HG02981 (cell line): ENCODE results near the gene KLHDC4.

Experiments
- ATAC-seq: cut with Tn5 transposase; IDR thresholded peaks from one replicate; pipeline ENCODE4 v1.9.1; 2021; ENCODE audit warnings: mild to moderate bottlenecking, moderate library complexity; ENCODE audit not compliant: unreplicated experiment

Gene KLHDC4

DNA sequence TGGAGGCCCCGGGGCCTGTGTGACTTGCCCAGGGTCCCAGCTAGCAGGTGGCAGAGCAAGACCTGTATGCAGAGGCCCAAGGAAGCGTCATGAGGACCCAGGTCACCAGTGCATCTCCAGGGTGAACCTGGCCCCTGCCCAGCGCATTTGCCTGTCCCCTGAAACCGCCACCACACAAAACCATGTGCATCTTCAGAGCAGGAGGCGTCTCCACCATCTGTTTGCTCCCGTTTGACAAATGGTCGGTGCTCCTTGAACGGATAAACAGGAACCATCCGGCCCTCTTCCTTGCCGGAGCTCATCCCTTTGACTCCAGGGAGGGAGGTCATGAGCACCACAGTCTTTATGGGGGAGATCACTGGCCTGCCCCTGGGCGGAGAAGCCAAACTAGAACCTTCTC is 101.0 kb downstream of the KLHDC4 start:
- ATAC-seq, result no peak

DNA sequence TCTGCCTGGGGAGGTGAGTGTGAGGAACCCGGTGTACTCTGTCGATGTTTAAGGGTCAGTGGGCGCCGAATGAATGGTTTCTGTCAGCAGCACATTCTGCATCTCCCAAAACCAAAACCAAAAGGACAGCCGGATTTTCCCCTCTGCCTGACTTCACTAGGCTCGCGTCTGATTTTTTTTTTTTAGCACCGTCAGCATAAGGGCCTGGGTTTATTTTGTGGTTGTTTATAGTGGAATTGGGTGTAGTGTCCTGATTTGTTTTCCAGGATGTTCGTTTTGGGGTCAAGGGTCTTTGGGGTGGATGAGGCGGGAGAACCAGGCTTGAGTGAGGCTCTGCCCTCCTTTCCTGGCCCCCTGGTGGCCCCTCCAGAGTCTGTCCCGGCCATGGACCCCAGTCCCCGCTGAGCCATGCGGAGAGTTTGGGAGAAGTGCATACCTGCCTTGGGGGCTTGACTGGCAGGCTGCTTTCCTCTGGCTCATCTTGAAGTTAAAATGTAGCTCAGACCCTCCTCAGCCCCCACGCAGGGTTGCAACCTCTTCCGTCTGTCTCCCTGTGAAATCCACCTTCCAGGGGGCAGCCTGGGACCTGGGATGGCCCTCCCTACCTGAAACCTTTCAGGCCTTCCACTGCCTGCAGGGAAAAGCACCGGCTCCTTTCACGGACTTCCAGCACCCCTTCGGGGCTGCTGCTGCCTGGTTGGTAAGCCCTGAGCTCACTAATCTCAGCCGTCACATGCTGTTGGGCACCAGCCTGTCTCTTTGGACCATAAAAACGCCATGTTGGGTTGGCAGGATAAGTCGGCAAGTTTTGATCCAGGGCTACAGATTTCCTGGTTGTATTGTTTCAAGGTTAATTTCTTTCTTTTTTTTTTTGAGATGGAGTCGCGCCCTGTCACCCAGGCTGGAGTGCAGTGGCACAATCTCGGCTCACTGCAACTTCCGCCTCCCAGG is 103.3 kb downstream of the KLHDC4 start:
- ATAC-seq, result no peak

DNA sequence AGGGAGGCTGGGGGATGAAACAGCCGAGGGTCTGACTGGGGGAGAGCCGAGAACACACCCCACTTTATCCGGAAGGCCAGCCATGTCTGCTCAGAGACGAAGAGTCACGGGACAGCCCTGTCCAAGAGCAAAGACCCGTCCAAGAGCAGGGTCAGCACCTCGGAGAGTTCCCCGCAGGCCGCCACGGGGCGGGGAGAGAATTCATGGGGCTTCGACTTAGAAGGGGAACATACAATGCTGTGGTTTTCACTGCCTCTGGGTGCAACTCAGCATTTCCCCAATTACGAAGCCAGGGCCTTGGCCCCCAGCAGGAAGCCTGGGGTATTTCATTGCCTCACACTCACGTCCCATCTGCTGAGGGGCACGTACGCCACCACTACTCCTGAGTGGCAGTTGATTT is 104.2 kb downstream of the KLHDC4 start:
- no peak for ATAC-seq

DNA sequence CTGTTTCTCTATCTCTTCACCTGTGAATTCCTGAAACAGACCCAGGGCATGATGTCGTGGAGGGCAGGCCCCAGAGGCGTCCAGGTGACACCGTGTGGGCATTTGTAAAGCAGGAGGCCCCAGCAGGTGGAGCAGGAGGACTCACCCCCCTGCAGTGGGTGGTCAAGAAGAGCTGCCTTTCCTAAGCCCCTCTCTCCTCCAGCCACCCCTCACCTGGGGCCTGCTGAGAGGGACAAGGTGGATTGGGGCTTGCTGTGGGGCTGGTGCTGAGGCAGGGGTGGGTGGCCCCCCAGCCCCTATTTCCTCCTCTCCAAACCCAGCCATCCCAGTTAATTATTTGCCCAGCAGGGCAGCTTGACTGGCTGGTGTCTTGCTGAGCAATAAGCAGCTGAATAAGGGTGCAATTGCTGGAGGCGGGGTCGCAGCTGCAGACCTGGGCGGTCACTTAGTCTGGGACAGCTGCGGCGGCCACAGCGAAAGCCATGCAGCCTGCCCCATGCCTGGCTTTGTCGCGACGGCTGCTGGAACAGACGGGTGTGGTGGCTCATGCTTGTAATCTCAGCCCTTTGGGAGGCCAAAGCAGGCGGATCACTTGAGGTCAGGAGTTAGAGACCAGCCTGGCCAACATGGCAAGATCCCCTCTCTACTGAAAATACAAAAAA is 107.1 kb downstream of the KLHDC4 start:
- ATAC-seq, result no peak
